Right lobe of liver (tissue), 4 donors: ENCODE results near the gene MYCBP2.

Experiments
- CTCF ChIP-seq, 4 donors: fragments of 200-600 bp in 3 of 4; fragments of 450-650 bp in 1 of 4; IDR thresholded peaks; one replicate each; pipeline versions ENCODE4 v1.5.1 to v1.8.0; 2016 to 2022; ENCODE audit warnings: antibody characterized with exemption in 4 of 4, mild to moderate bottlenecking in 2 of 4
- POLR2A ChIP-seq: fragments of 450-650 bp; IDR thresholded peaks from one replicate; pipeline ENCODE4 v1.6.1; 2017; ENCODE audit warnings: antibody characterized with exemption, mild to moderate bottlenecking
- donor health status: DM: no; HTN: no; CAD: no.
- donor health status: DM: no; HTN: no; CAD: no.
- donor health status: DM: no; HTN: yes; CAD: no.

- TF ChIP-seq CTCF (IDR thresholded peaks at IDR 0.05): no peak
- no peak for TF ChIP-seq POLR2A
Measured at GRCh38 chr13:77184455-77184854, 142.4 kb downstream of the MYCBP2 start.
